ENCODE data around the gene CACNB2. TPM values are rescaled to one million over a fixed set of nuclear protein-coding genes. Genes with fewer than 3 reads are reported as not detected.

CACNB2 gene
- total RNA-seq, 4 donors from 2014 or later: 0.13 to 1.5 (median 0.18) TPM; not detected in 1

DNA sequence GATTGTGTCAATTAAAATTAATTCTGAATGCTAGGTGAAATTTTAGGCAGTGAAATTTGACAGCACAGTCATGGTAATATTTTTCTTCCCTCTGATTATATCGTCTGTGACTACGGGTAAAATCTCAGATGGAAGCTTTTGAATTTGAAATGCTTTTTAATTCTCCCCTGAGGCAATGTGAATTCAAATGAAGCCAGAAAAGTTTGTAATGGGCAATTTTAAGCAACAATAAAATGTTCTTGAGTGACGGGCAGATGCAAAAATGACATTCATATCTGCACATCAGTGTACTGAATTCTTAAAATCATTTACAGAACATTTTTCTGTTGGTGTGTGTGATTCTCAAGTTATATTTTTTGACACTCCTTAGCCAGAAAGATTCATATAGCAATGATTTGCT is 376.6 kb downstream of the CACNB2 start:
- DNase-seq (no peak), ATAC-seq (no peak)
- Histone ChIP-seq H3K36me3 (no peaks in the 10 kb centered on the region), H3K4me1 (no peaks in the 10 kb centered on the region), H3K9me3 (no peaks in the 10 kb centered on the region), H3K4me3 (no peak overlapping the region), H3K27ac (no peak overlapping the region), H3K27me3 (no peaks in the 10 kb centered on the region)
- intact Hi-C loops (cut with DNase I; ENCODE audit: low total_unique reads) (no loop called here), in situ Hi-C loops (cut with MboI; ENCODE audit: low sequenced_read_pairs in 4 of 4) (no loop called here)
- TF ChIP-seq POLR2A (IDR thresholded peaks at IDR 0.05): no peak
- TF ChIP-seq, protein P1, sequence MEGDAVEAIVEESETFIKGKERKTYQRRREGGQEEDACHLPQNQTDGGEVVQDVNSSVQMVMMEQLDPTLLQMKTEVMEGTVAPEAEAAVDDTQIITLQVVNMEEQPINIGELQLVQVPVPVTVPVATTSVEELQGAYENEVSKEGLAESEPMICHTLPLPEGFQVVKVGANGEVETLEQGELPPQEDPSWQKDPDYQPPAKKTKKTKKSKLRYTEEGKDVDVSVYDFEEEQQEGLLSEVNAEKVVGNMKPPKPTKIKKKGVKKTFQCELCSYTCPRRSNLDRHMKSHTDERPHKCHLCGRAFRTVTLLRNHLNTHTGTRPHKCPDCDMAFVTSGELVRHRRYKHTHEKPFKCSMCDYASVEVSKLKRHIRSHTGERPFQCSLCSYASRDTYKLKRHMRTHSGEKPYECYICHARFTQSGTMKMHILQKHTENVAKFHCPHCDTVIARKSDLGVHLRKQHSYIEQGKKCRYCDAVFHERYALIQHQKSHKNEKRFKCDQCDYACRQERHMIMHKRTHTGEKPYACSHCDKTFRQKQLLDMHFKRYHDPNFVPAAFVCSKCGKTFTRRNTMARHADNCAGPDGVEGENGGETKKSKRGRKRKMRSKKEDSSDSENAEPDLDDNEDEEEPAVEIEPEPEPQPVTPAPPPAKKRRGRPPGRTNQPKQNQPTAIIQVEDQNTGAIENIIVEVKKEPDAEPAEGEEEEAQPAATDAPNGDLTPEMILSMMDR (IDR thresholded peaks at IDR 0.05 in 4 of 5, conservative IDR thresholded peaks at IDR 0.05 in 1 of 5): no peak

DNA sequence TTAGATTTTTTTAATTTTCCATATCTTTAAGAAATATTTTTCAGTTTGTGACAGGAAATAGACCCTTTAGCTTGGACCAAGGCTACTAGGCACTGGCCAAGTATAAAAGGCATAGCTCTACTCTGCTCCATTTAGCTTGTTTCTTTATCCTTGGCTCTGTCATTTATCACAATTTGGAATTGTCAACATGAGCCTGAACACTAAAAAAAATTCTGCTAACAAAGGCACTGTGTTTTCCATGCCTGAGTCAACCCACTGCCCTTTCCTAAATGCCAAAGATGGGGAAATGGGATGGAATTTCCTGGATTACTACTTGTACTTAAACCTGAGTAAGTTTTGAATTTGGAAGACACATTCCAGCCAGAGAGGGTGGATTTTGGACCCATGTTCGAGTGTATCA is 382.8 kb downstream of the CACNB2 start:
- no peaks in the 10 kb centered on the region for H3K36me3 ChIP-seq
- H3K4me3 ChIP-seq: no peak overlapping the region
- no peak for DNase-seq
- ATAC-seq: no peak
- H3K4me1 ChIP-seq: no peaks in the 10 kb centered on the region
- H3K27ac ChIP-seq: no peak overlapping the region
- in situ Hi-C loops (cut with MboI; ENCODE audit: low sequenced_read_pairs in 4 of 4) (no loop called here), intact Hi-C loops (cut with DNase I; ENCODE audit: low total_unique reads) (no loop called here)
- no peaks in the 10 kb centered on the region for H3K9me3 ChIP-seq
- no peak for TF ChIP-seq POLR2A (IDR thresholded peaks at IDR 0.05)
- TF ChIP-seq, protein P1 (IDR thresholded peaks at IDR 0.05 in 4 of 5, conservative IDR thresholded peaks at IDR 0.05 in 1 of 5): no peak
- H3K27me3 ChIP-seq: no peaks in the 10 kb centered on the region

DNA sequence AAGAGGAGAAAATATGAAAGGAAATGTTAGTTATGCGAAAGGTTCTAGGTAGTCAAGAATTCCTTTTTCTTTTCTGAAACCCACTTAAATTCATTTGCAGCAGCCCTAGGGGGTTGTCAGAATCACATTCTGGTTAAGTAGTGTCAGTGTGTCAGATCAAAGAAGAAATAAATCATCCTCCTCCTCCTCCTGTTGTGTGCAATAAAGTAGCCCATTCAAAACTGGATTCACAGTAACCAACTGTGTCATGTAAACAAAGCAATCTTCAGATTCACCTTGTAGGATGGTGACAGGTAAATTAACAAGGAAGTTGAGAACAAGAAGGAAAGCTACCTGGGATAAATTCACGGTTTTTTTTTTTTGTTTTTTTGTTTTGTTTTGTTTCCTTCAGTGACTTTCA is 383.6 kb downstream of the CACNB2 start:
- DNase-seq (no peak), ATAC-seq (no peak)
- Histone ChIP-seq H3K4me1 (no peaks in the 10 kb centered on the region), H3K9me3 (no peaks in the 10 kb centered on the region), H3K27ac (no peak overlapping the region), H3K36me3 (no peaks in the 10 kb centered on the region), H3K4me3 (no peak overlapping the region), H3K27me3 (no peaks in the 10 kb centered on the region)
- no peak for TF ChIP-seq POLR2A (IDR thresholded peaks at IDR 0.05)
- TF ChIP-seq, protein P1 (IDR thresholded peaks at IDR 0.05 in 4 of 5, conservative IDR thresholded peaks at IDR 0.05 in 1 of 5): no peak
- intact Hi-C loops (cut with DNase I; ENCODE audit: low total_unique reads): no loop called here
- in situ Hi-C loops (cut with MboI; ENCODE audit: low sequenced_read_pairs in 4 of 4): no loop called here

DNA sequence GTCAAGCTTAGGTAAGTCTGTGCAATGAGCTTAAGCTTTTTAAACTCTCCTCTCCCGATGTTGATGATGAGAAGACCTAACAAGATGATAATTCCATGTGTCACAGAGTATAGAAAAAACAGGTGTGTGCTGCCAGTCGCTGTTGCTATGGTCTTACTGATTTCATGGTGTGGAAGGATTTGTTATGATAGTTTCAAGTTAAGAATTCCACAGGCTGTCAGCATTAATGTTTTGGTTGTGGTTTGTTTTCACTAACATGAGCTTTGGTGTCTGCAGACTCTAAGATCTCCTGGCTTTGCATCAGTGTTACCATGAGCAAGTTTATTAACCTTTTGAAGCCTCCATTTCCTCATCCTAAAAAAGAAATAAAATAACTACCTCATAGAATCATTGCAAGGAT is 387.5 kb downstream of the CACNB2 start:
- Histone ChIP-seq H3K4me3 (no peak overlapping the region), H3K9me3 (no peaks in the 10 kb centered on the region), H3K27ac (no peak overlapping the region), H3K36me3 (no peaks in the 10 kb centered on the region), H3K27me3 (no peaks in the 10 kb centered on the region), H3K4me1 (no peaks in the 10 kb centered on the region)
- in situ Hi-C loops (cut with MboI; ENCODE audit: low sequenced_read_pairs in 4 of 4): no loop called here
- no peak for ATAC-seq
- no peak for TF ChIP-seq POLR2A (IDR thresholded peaks at IDR 0.05)
- TF ChIP-seq, protein P1 (IDR thresholded peaks at IDR 0.05 in 4 of 5, conservative IDR thresholded peaks at IDR 0.05 in 1 of 5): no peak
- DNase-seq: no peak
- intact Hi-C loops (cut with DNase I; ENCODE audit: low total_unique reads): no loop called here

DNA sequence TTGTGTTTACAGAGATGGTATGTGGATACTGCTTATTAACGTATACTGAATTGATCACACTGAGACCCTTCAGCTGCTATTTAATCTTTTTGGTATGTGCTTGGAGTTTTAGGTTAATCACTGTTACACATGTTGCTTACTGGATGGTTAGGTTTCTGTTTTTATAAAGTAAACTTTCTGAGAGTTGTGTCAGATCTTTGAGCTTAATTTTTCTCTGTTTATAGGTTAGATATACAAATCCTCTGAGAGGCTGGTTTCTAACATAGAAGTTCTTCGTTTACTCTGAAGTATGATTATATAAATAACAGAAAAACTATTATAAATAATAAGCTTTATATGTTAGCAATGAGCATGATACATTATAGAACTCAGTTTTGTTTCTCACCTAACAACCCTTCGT is 388.1 kb downstream of the CACNB2 start:
- Histone ChIP-seq H3K4me1 (no peaks in the 10 kb centered on the region), H3K27me3 (no peaks in the 10 kb centered on the region), H3K27ac (no peak overlapping the region), H3K9me3 (no peaks in the 10 kb centered on the region), H3K4me3 (no peak overlapping the region), H3K36me3 (no peaks in the 10 kb centered on the region)
- in situ Hi-C loops (cut with MboI; ENCODE audit: low sequenced_read_pairs in 4 of 4): no loop called here
- TF ChIP-seq, protein P1 (IDR thresholded peaks at IDR 0.05 in 4 of 5, conservative IDR thresholded peaks at IDR 0.05 in 1 of 5): no peak
- TF ChIP-seq POLR2A (IDR thresholded peaks at IDR 0.05): no peak
- no peak for ATAC-seq
- DNase-seq: no peak
- intact Hi-C loops (cut with DNase I; ENCODE audit: low total_unique reads): no loop called here

All from gastrocnemius medialis (tissue), 4 donors.